B cell (primary cell): ENCODE results near the gene BRSK2. TPM values are rescaled to one million over a fixed set of nuclear protein-coding genes. Genes with fewer than 3 reads are reported as not detected.

Source experiments
- ATAC-seq: fragments of 200-7000 bp; cut with Tn5 transposase; one replicate; pipeline ENCODE4 v1.10.0; 2021; ENCODE audit warnings: low read depth, mild to moderate bottlenecking, moderate number of reproducible peaks, moderate library complexity
- CTCF ChIA-PET: fragments of 350-600 bp; sonication (Branson Sonifier 250); formaldehyde crosslinking; loops from one replicate; lab custom pipeline; 2021; ENCODE audit warnings: antibody characterized with exemption, inconsistent platforms; lab: Charles Lee
- POLR2A ChIA-PET: fragments of 350-600 bp; sonication (Branson Sonifier 250); formaldehyde crosslinking; loops from one replicate; lab custom pipeline; 2021; ENCODE audit warnings: antibody characterized with exemption; lab: Charles Lee
- DNase-seq: peaks from one replicate; pipeline ENCODE4 v3.0.0; 2013
- H2AFZ ChIP-seq: 2 replicates; pipeline ENCODE4 v1.6.1; 2012; ENCODE audit warnings: mild to moderate bottlenecking, low read depth, low read length; ENCODE audit not compliant: insufficient read depth, poor library complexity, severe bottlenecking
- H3K27ac ChIP-seq, 2 donors: 1 replicate in 1 of 2; 2 replicates in 1 of 2; pipeline ENCODE4 v1.5.1; 2012 to 2013; ENCODE audit warnings: low read length in 2 of 2, mild to moderate bottlenecking in 2 of 2, moderate library complexity in 1 of 2
- H3K27me3 ChIP-seq, 4 experiments: fragments of 200-600 bp in 1 of 4; sonication (generic) in 1 of 4; replicated peaks in 1 of 4; 1 replicate in 2 of 4; 2 replicates in 2 of 4; pipeline versions ENCODE4 v1.6.1 to v1.7.0; 2013 to 2016; ENCODE audit warnings: low read length in 3 of 4, mild to moderate bottlenecking in 2 of 4, mixed read lengths in 1 of 4, moderate library complexity in 1 of 4; ENCODE audit not compliant: insufficient read depth in 4 of 4, control insufficient read depth in 3 of 4; ENCODE audit errors: control extremely low read depth in 1 of 4
- H3K36me3 ChIP-seq, 2 experiments: replicated peaks in 1 of 2; 1 replicate in 1 of 2; 2 replicates in 1 of 2; pipeline versions ENCODE4 v1.6.1 to v1.7.1; 2013; ENCODE audit warnings: low read length in 1 of 2; ENCODE audit not compliant: insufficient read depth in 2 of 2, control insufficient read depth in 1 of 2; ENCODE audit errors: control extremely low read depth in 1 of 2, extremely low read depth in 1 of 2
- H3K4me1 ChIP-seq, 2 donors: fragments of 200-600 bp in 1 of 2; sonication (generic) in 1 of 2; 1 replicate in 1 of 2; 2 replicates in 1 of 2; pipeline versions ENCODE4 v1.5.1 to v1.6.1; 2013 to 2017; ENCODE audit warnings: low read length in 2 of 2; ENCODE audit not compliant: control insufficient read depth in 2 of 2, insufficient read depth in 2 of 2
- H3K4me2 ChIP-seq: replicated peaks from 2 replicates; pipeline ENCODE3; 2012; ENCODE audit warnings: mild to moderate bottlenecking, low read depth, low read length; ENCODE audit not compliant: poor library complexity, severe bottlenecking
- H3K4me3 ChIP-seq, 5 experiments: fragments of 200-600 bp in 1 of 5; sonication (generic) in 1 of 5; 1 replicate in 3 of 5; 2 replicates in 2 of 5; pipeline versions ENCODE4 v1.5.1 to v1.7.0; 2011 to 2016; ENCODE audit warnings: low read length in 4 of 5, mild to moderate bottlenecking in 4 of 5, low read depth in 2 of 5, control low read depth in 1 of 5, moderate library complexity in 1 of 5; ENCODE audit not compliant: insufficient read depth in 1 of 5; ENCODE audit errors: control extremely low read depth in 1 of 5, extremely low read depth in 1 of 5
- H3K79me2 ChIP-seq: fragments of 200-600 bp; sonication (generic); one replicate; pipeline ENCODE4 v1.6.0; 2016; ENCODE audit warnings: low read length; ENCODE audit not compliant: control insufficient read depth, insufficient read depth
- H3K9ac ChIP-seq: fragments of 200-600 bp; sonication (generic); 2 replicates; pipeline ENCODE4 v1.6.1; 2017; ENCODE audit warnings: mild to moderate bottlenecking, low read length, moderate library complexity
- H3K9me3 ChIP-seq, 3 donors: one replicate each; pipeline versions ENCODE4 v1.6.1 to v1.7.1; 2013; ENCODE audit warnings: low read length in 2 of 3; ENCODE audit not compliant: control insufficient read depth in 2 of 3, insufficient read depth in 1 of 3; ENCODE audit errors: control extremely low read depth in 1 of 3
- H4K20me1 ChIP-seq: 2 replicates; pipeline ENCODE4 v1.6.0; 2012; ENCODE audit warnings: mild to moderate bottlenecking, low read length; ENCODE audit not compliant: insufficient read depth, control insufficient read depth, poor library complexity, severe bottlenecking
- H3K27ac Mint-ChIP-seq: one replicate; pipeline ENCODE4 v1.8.0; 2021; ENCODE audit warnings: mixed read lengths
- H3K27me3 Mint-ChIP-seq: one replicate; pipeline ENCODE4 v1.8.0; 2021; ENCODE audit warnings: mixed read lengths
- H3K4me1 Mint-ChIP-seq: one replicate; pipeline ENCODE4 v1.8.0; 2021; ENCODE audit warnings: mixed read lengths
- H3K4me3 Mint-ChIP-seq: one replicate; pipeline ENCODE4 v1.8.0; 2021; ENCODE audit warnings: mixed read lengths
- H3K9me3 Mint-ChIP-seq: one replicate; pipeline ENCODE4 v1.8.0; 2022; ENCODE audit warnings: mixed read lengths; ENCODE audit not compliant: insufficient read depth
- EZH2 ChIP-seq: IDR thresholded peaks from 2 replicates; pipeline ENCODE4 v1.6.1; 2012; ENCODE audit warnings: borderline replicate concordance, low read depth, mild to moderate bottlenecking, moderate library complexity, low read length; ENCODE audit not compliant: insufficient read depth, poor library complexity, severe bottlenecking
- WGBS: methylation state at CpG from one replicate; pipeline ENCODE4 v1.1.5; 2013; ENCODE audit warnings: missing lambda C conversion rate; ENCODE audit not compliant: insufficient coverage; 5-methylcytosine and 5-hydroxymethylcytosine counted together
- intact Hi-C: fragments of 100-400 bp; cut with micrococcal nuclease; formaldehyde crosslinking; loops from one replicate; pipeline ENCODE4 v1.10.0; 2022
- polyA plus RNA-seq: library from polyadenylated mRNA; depleted of rRNA; stranded (reverse); fragments of >200 nt; gene quantifications from 2 replicates; pipeline ENCODE4 v1.2.3, GENCODE V29; 2012
- total RNA-seq, 2 donors: library from RNA; stranded (reverse); fragments of 120-200 nt in 1 of 2; gene quantifications; 1 replicate in 1 of 2; 2 replicates in 1 of 2; pipeline versions ENCODE4 v1.2.3 to v1.2.4, GENCODE V29; 2013 to 2022
- TF ChIP-seq, protein P1 (sequence below): fragments of 200-600 bp; IDR thresholded peaks from one replicate; pipeline ENCODE4 v1.8.0; 2022; ENCODE audit warnings: antibody characterized with exemption, mild to moderate bottlenecking

BRSK2 gene
- total and polyA plus RNA-seq, 2 donors (not counting 1 experiment from before 2014, with no cell fraction given): 0.51 to 0.79 TPM

DNA sequence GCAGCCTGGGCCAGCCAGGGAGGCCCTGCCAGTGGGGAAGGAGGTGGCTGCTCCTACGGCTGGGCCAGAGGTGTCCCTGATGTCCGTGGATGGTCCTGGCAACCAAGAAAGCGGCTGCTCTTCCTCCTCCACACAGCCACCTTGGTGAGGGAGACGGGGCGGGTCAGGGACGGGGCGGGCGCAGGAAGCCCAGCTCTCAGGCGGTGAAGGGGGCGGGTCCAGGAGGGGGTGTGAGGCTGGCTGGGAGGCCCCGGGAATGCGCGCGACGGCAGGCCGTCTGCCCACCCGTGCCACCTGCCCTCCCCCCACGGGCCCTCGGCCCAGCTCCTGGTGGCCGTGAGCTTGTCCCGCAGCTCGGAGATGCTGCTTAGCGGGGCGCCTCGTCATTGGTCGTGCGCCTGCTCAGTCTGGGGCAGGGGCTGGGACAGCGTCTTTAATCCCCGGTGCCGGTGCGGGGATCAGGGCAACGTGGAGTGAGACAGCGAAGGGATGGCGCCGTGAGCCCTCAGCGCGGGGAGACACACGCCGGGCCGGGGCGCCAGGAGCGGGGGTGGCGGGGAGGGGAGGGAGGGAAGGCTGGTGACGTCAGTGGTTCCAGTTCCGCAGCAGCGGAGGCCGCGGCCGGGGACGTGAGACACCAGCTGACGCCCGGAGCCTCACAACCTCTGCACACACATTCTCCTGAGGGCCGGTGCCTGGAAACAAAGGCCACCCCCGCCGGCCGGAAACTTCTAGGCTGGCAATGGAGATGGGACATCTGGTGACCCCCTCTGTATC is 6.7 kb upstream of the BRSK2 start:
- Histone ChIP-seq H3K4me3 (peak overlapping the region in 4 of 5 experiments; percentile 64 to 81 (median 70)), H3K4me2 (peak overlapping the region; percentile 98)
- POLR2A ChIA-PET: interaction anchor here (0.6 to 2.9 kb wide), 8 partner anchors 36 to 1176 kb away, joined by 3 to 15 read pairs (median 6); partner anchors contain the start of genes BET1L and TOLLIP

More for the DNA sequence above, 6.7 kb upstream of the BRSK2 start:
- DNase-seq: peak; percentile 92
- peak overlapping the region; percentile 96 for H3K27ac ChIP-seq
- H3K27me3 ChIP-seq: peaks cover 0 to 2% (median 0%) of the 10 kb centered on the region in 4 experiments
- peaks cover 3 to 30% of the 10 kb centered on the region in 2 donors for H3K4me1 ChIP-seq
- H3K4me1 Mint-ChIP-seq: peaks cover 35% of the 10 kb centered on the region
- intact Hi-C loops: loop anchor here (1.0 to 10.0 kb wide), 4 partner anchors 44 to 808 kb away; partner anchors contain the start of genes PHRF1 and TOLLIP
- WGBS: 2% methylated on average over 39 of the region's 56 CpGs
- H3K4me3 Mint-ChIP-seq: peak overlapping the region; percentile 87
- H3K9ac ChIP-seq: peak overlapping the region; percentile 90
- CTCF ChIA-PET: interaction anchor here (0.8 to 5.7 kb wide), 4 partner anchors 10 to 180 kb away, joined by 3 to 31 read pairs (median 4); partner anchors contain the start of gene TOLLIP
- TF ChIP-seq EZH2: no peak
- TF ChIP-seq, protein P1, sequence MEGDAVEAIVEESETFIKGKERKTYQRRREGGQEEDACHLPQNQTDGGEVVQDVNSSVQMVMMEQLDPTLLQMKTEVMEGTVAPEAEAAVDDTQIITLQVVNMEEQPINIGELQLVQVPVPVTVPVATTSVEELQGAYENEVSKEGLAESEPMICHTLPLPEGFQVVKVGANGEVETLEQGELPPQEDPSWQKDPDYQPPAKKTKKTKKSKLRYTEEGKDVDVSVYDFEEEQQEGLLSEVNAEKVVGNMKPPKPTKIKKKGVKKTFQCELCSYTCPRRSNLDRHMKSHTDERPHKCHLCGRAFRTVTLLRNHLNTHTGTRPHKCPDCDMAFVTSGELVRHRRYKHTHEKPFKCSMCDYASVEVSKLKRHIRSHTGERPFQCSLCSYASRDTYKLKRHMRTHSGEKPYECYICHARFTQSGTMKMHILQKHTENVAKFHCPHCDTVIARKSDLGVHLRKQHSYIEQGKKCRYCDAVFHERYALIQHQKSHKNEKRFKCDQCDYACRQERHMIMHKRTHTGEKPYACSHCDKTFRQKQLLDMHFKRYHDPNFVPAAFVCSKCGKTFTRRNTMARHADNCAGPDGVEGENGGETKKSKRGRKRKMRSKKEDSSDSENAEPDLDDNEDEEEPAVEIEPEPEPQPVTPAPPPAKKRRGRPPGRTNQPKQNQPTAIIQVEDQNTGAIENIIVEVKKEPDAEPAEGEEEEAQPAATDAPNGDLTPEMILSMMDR: no peak
- H3K36me3 ChIP-seq: no peaks in the 10 kb centered on the region
- peak overlapping the region; percentile 88 for H2AFZ ChIP-seq
- H3K27me3 Mint-ChIP-seq: no peaks in the 10 kb centered on the region
- no peaks in the 10 kb centered on the region for H3K79me2 ChIP-seq
- H4K20me1 ChIP-seq: no peaks in the 10 kb centered on the region
- H3K9me3 ChIP-seq: peaks cover 0 to 19% (median 0%) of the 10 kb centered on the region in 3 donors
- H3K27ac Mint-ChIP-seq: peak overlapping the region; percentile 96
- peak; percentile 76 for ATAC-seq
- peaks cover 4% of the 10 kb centered on the region for H3K9me3 Mint-ChIP-seq
